Measurements from ENCODE around the gene RSF1.
"Not testable (repeated sequence)": the region's sequence is repeated elsewhere in the genome, so short reads cannot be mapped to it uniquely, and the experiment has no call there.

RSF1 gene, protein sequence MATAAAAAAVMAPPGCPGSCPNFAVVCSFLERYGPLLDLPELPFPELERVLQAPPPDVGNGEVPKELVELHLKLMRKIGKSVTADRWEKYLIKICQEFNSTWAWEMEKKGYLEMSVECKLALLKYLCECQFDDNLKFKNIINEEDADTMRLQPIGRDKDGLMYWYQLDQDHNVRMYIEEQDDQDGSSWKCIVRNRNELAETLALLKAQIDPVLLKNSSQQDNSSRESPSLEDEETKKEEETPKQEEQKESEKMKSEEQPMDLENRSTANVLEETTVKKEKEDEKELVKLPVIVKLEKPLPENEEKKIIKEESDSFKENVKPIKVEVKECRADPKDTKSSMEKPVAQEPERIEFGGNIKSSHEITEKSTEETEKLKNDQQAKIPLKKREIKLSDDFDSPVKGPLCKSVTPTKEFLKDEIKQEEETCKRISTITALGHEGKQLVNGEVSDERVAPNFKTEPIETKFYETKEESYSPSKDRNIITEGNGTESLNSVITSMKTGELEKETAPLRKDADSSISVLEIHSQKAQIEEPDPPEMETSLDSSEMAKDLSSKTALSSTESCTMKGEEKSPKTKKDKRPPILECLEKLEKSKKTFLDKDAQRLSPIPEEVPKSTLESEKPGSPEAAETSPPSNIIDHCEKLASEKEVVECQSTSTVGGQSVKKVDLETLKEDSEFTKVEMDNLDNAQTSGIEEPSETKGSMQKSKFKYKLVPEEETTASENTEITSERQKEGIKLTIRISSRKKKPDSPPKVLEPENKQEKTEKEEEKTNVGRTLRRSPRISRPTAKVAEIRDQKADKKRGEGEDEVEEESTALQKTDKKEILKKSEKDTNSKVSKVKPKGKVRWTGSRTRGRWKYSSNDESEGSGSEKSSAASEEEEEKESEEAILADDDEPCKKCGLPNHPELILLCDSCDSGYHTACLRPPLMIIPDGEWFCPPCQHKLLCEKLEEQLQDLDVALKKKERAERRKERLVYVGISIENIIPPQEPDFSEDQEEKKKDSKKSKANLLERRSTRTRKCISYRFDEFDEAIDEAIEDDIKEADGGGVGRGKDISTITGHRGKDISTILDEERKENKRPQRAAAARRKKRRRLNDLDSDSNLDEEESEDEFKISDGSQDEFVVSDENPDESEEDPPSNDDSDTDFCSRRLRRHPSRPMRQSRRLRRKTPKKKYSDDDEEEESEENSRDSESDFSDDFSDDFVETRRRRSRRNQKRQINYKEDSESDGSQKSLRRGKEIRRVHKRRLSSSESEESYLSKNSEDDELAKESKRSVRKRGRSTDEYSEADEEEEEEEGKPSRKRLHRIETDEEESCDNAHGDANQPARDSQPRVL (N-terminal part only)

DNA sequence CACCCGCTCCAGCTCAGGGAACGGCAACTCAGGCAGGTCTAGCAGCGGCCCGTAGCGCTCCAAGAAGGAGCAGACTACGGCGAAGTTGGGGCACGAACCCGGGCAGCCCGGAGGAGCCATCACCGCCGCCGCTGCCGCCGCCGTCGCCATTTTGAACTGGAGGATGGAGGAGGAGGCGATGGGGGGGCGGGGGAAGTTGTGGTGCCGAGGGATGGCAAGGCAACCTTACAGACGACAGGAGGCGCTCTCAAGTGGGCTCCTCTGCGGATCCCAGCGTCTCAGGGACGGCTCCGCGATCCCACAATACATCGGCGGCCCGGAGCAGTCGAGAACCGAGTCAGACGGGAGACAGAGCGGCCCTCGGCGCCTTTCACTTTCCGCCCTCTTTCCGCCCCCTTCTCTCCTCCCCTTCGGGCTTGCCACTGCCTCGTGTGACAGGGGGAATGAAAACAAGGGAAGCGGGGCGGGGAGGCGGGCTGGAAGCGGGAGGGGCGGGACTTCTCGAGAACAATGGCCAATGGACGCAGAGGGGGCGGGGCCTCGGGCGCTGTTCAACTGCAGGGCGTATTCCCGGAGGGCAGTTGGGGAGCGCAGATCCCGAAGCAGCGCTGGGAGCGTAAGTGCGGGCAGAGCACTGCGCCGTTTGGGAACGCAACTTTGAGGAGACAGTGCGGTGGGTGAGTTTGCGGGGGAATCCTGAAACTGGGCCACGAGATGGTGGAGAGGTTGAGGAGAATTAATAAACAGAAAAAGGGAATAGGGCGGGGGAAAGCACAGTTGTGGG, at the start of gene RSF1, which contains the start of gene AAMDC:
TSS of gene RSF1 (minus strand) at position 158 of the 784 bp plus-strand sequence. CDS start at position 150, 8 bp downstream.
TSS of gene AAMDC (plus strand) at position 580 of the 784 bp plus-strand sequence. CDS start 21,353 bp downstream, outside the sequence.
- DNase-seq (ENCODE audit: low spot score), result peak; percentile 94

DNA sequence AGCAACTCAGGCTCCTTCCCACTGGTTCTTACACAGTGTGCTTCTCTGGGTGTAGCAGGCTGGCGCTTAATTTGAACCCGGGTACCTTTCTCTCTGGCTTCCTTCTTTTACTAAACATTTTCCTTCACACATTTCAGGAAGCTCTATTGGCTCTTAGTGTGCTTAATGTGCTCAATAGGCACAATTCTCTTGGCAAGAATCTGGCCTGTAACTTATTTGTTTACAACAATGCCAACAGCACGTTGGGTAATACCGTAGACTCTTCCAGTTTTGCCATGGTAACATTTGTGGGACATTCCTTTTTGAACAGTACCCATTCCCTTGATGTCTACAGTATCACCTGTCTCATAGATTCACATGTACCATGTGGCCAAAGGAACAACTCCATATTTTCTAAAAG, 48.2 kb upstream of the RSF1 start:
- DNase-seq (ENCODE audit: low spot score), result no peak

DNA sequence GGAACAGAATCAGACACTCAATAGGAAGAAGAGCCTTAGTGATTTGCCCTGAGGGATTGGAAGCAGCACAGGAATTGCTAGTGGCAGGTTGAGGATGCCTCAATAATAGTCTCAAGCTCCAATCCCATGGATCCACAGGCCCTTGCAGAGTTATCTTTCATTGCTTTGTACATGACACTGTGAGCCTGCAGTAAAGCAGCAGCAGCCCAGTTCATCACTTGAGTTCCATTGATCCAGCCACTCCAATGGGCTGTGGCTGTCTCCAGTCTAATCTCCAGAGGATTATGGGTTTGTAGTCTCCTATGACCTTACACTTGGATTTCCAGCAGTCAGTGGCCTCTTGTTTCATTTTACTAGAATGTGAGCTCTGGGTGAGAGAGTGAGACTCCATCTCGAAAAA, 45.8 kb upstream of the RSF1 start:
- no peak for DNase-seq (ENCODE audit: low spot score)

DNA sequence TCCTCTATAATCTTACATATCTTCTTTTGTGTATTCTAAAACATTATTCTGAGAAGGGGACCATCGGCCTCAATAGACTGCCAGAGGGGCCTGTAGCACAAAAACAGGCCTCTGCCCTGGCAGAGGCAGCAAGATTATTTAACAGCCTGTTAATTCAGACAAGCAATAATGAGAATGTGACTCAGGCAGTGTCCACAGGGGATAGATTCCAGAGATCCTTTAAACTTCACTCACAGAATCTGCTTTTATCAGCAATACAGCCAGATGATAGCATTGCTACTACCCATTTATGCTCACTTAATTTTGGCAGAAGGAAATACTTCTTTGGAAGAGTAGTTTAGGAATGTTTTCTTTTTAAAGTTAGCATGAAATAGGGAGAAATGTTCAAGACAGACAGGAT, 45.3 kb upstream of the RSF1 start:
- no peak for DNase-seq (ENCODE audit: low spot score)

DNA sequence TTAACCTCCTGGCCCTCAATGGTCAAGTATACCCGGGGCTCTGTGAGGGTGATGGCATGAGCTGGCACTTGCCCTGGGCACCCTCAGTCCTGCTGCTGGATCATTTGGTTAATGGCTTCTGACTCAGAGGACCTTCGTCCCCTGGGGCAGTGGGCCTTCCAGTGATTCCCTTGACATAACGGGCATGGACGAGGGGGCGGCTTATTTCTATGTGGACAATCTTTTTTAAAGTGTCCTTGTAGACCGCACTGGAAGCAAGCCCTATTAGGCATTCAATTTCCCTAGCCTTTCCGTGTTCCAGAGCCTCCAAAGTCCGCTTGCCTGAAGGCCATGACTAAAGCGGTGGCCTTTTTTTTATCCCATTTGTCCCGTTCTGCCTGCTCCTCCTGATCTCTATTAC, 40.9 kb upstream of the RSF1 start:
- not testable (repeated sequence) for DNase-seq (ENCODE audit: low spot score)

DNA sequence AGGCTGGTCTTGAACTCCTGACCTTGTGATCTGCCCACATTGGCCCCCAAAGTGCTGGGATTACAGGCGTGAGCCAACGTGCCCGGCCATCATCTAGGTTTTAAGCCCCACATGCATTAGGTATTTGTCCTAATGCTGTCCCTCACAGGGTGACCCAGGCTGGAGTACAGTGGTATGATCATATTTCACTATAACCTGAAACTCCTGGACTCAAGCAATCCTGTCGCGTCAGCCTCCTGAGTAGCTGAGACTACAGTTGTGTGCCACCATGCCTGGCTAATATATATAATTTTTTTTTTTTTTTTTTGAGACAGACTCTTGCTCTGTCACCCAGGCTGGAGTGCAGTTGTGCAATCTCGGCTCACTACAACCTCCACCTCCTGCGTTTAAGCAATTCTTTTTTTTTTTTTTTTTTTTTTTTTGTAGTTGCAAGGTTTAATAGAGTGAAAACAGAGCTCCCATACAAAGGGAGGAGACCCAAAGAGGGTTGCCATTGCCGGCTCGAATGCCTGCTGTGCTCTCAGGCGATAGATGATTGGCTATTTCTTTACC, 37.5 kb upstream of the RSF1 start:
- DNase-seq (ENCODE audit: low spot score), result not testable (repeated sequence)

DNA sequence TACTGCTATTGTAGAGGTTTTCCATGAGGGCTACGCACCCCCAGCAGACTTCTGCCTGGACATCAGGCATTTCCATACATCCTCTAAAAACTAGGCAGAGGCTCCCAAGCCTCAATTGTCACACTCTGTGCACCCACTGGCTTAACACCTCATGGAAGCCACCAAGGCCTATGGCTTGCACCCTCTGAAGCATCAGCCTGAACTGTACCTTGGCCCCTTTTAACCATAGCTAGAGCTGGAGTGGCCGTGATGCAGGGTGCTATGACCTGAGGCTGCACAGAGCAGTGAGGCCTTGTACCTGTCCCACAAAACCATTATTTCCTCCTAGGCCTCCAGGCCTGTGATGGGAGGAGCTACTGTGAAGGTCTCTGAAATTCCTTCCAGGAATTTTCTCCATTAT, 34.3 kb upstream of the RSF1 start:
- DNase-seq (ENCODE audit: low spot score), result no peak

DNA sequence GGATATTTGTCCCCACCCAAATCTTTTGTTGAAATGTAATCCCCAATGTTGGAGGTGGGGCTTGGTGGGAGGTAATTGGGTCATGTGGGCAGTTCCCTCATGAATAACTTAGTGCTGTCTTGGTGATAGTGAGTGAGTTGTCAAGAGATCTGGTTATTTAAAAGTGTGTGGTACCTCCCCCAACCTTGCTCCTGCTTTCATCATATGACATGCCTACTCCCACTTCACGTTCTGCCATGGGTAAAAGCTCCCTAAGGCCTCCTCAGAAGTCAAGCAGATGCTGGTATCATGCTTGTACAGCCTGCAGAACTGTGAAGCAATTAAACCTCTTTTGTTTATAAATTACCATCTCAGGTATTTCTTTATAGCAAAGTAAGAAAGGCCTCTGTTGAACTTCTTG, 31.0 kb upstream of the RSF1 start:
- no peak for DNase-seq (ENCODE audit: low spot score)

DNA sequence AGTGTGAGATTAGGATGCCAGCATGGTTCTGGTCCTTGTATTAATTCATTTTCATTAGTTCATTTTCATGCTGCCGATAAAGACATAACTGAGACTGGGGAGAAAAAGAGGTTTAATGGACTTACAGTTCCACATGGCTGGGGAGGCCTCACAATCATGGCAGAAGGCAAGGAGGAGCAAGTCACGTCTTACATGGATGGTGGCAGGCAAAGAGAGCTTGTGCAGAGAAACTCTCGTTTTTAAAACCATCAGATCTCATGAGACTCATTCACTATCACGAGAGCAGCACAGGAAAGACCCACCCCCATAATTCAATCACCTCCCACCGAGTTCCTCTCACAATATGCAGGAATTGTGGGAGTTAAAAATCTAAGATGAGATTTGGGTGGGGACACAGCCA, 23.2 kb upstream of the RSF1 start:
- DNase-seq (ENCODE audit: low spot score), result not testable (repeated sequence)

DNA sequence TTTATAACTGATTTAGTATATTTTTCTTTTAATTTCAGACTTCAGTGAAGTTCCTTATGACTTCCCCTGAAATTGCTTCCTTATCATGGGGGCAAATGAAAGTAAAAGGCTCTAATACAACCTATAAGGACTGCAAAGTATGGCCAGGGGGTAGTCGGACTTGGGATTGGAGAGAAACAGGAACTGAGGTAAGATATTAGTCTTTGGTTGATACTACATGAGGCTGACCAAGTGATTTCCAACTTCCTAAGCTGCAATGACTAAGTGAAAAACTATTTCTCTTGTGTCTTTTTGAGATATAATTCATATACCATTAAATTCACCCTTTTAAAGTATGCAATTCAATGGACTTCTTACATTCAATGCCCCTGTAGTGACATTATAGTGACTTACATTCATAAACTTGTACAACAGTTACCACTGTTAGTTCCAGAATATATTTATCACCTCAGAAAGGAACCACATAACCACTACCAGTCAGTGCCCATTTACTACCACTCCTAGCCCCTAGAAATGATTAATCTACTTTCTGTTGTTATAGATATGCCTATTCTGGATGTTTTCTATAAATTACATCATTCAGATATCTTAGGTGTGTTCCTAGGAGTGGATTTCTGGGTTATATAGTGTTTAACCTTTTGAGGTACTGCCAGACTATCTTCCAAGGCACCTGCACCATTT, 22.1 kb upstream of the RSF1 start:
- no peak for DNase-seq (ENCODE audit: low spot score)

DNA sequence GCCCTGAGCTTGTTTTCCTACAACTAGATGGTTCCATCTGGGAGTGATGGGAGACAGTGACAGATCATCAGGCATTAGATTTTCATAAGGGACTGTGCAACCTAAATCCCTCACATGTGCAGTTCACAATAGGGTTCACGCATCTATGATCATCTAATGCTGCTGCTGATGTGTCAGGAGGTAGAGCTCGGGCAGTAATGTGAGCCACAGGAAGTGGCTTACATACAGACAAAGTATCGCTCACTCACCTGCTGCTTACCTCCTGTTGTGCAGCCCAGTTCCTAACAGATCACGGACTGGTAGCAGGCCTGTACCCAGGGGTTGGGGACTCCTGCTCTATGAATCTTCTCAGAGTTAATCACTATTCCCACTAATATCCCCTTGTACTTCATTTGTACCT, 12.8 kb upstream of the RSF1 start:
- no peak for DNase-seq (ENCODE audit: low spot score)

DNA sequence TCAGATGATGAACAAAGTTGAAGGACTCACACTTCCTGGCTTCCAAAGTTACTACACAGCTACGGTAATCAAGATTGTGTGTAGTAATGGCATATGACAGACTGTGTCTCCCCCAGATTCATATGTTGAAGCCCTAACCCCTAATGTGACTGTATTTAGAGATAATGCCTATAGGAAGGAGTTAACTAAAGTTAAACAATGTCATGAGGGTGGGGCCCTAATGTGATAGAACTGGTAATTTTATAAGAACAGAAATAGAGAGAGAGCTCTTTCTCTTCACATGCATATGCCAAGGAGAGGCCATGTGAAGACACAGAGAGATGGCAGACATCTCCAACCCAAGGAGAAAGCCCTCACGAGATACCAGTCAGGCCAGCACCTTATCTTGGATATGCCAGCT, 8.4 kb upstream of the RSF1 start:
- DNase-seq (ENCODE audit: low spot score), result no peak

DNA sequence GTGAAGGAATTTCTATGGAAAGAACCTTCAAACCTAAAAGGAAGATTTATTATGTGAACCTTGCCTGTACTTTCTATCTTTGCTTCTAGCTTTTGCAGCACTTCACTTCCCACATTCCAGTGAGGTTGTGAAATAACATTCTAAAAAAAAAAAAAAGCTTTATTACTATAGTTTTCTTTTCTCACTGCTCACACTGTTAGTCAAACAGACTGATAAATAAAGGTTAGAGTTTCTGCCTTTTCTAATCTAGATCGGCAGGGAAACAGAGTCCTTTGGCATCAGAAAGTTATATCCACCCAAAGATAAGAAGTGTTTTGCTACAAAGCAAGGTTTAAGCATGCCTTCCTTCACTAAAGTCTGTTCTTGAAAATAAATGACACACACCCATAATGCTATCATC, 3.3 kb upstream of the RSF1 start:
- DNase-seq (ENCODE audit: low spot score), result peak; percentile 29

DNA sequence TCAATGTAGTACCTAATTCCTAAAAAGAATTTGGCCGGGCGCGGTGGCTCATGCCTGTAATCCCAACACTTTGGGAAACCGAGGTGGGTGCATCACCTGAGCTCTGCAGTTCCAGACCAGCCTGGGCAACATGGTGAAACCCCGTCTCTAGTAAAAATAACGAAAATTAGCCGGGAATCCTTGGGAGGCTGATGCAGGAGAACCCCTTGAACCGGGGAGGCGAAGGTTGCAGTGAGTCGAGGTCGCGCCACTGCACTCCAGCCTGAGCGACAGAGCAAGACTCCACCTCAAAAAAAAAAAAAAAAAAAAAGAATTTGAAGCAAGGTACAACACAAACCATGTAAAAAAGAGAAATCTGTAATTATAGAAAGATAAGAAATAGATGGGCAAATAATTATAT, 1.6 kb upstream of the RSF1 start:
- DNase-seq (ENCODE audit: low spot score), result not testable (repeated sequence)

DNA sequence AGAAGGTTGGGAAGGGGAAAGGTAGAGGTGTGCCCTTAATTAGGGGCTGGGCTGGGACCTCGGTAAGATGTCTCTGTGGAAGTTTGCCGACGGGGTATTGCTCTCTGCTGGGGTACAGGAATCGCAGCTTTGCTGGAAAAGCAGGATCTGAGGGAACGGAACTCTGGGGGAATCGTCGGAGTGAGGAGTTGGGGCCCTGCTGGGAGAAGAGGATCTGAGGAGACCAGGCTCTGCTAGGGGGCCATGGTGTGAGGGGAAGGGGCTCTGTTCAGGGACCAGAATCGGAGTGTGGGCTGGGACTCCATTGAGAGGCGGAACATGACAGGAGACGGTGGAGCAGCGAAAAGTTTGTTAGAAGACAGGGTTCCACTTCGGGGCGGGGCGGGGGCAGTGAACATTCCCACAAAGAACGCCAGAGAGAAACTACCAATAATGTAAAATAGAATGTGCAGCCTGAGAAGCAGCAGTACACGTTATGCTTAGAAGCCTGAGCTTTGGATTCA, 878 bp upstream of the RSF1 start:
- peak; percentile 42 for DNase-seq (ENCODE audit: low spot score)

DNA sequence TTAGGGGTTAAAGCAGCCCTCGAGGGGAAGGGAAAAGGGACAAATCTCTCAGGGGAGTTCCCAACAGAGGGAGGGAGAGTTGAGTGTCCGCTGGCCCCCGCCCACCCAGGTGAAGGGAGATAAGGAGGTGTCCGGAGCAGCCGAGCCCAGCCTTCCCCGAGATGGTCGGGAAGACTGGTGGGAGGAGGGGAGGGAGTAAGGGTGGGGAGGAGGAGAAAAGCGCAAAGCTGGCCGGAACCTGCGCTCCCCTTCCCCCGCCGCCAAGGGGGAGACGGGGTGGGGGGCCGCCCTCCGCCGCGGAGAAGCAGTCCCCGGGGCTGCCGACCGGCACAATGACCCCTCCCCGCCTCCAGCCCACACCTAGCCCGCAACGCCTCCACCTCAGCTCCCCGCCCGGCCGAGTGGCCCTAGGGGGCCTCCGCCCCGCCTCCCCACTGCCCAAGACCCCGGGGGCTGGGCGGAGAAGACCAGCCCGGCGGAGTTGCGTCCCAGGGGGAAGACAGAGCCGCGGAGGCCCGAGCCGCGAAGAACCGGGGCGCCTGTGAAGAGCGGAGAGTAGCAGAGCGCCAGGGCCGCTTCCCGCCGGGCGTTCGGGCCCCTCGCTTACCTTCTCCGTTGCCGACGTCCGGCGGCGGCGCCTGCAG, 479 bp downstream of the RSF1 start:
- peak; percentile 29 for DNase-seq (ENCODE audit: low spot score)

DNA sequence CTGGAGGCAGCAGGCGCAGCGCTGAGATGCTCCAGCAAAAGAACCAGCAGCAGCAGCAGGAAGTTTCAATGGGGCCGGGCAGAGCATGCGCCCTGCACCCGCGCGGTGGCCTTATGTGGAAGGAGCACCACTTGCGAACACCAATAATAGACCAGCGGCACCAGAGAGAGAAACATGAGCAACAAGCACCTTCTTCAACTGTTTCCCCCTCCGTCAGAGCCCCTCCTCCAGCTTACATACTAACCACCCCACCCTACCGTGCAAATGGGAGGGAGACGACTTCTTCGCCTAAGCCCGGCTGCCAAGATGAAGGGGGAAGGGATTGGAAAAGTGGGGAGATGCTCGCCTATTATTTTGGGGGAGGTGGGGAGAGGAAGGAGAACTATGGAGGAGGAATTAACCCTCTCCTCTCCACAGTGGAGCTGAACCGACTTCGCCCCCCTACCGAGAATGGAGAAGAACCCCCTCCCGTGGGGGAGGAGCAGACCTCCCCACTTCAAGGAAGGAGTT, 1.1 kb downstream of the RSF1 start:
- DNase-seq (ENCODE audit: low spot score), result peak; percentile 81

DNA sequence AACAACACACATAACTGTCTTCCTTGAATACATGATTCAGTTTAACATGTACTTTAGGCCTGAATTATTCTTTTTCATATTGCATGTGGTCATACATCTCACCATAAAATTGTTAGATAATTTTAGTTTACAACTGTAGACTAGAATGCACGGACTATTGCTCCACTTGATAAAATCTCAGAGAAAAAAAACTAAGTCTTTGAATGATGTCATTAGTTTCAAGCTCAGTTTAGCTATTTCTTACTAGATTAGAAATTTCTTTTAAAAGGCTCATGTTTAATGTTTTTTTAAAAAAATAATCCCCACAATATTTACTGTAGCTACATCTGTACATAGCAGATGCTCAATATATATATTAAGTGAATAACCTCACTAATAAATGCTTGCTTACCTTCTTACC, 5.1 kb downstream of the RSF1 start:
- DNase-seq (ENCODE audit: low spot score), result no peak

DNA sequence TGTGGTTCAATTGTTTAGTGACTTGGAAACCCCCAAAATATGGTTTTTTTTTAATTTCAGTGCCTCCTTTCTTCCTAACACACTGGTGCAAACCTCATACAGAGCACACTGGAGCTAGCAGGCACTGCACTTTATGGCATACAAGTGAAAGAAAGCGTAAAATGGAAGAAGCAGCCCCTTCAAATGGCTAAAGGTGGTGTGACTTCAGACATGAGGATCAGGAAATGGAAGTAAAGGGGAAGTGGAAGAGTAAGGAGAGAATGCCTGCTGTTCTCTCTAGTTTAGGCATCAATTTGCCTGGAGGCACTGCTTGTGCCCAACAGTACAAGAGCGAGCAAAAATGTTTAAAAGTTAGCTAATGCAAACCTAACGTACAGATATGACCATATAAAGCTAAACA, 5.7 kb downstream of the RSF1 start:
- no peak for DNase-seq (ENCODE audit: low spot score)
